H1 (cell line): ENCODE results near the gene RAPGEF6. TPM values are rescaled to one million over a fixed set of nuclear protein-coding genes. Genes with fewer than 3 reads are reported as not detected.

Experiments
- HDAC6 ChIP-seq: IDR thresholded peaks from one replicate; pipeline ENCODE4 v1.7.1; 2012; ENCODE audit warnings: low read depth, mild to moderate bottlenecking, inconsistent platforms, low read length, moderate library complexity
- NANOG ChIP-seq: IDR thresholded peaks from 2 replicates; pipeline ENCODE4 v1.6.1; 2011; ENCODE audit warnings: low read length, low read depth, mild to moderate bottlenecking, inconsistent platforms; ENCODE audit not compliant: insufficient read depth, poor library complexity, severe bottlenecking
- POU5F1 ChIP-seq: IDR thresholded peaks from 2 replicates; pipeline ENCODE4 v1.6.1; 2011; ENCODE audit warnings: low read depth, mild to moderate bottlenecking, low read length, moderate library complexity
- RAD21 ChIP-seq, 2 experiments: IDR thresholded peaks in 1 of 2; conservative IDR thresholded peaks in 1 of 2; 2 replicates each; pipeline ENCODE4 v1.6.1; 2011; ENCODE audit warnings: low read depth in 2 of 2, low read length in 2 of 2, improper control_type of control experiment in 1 of 2, inconsistent platforms in 1 of 2, mild to moderate bottlenecking in 1 of 2, moderate library complexity in 1 of 2
- RFX5 ChIP-seq: IDR thresholded peaks from 2 replicates; pipeline ENCODE4 v1.6.1; 2011; ENCODE audit warnings: low read depth, low read length, improper control_type of control experiment, borderline replicate concordance
- SRF ChIP-seq: IDR thresholded peaks from 2 replicates; pipeline ENCODE4 v1.6.1; 2011; ENCODE audit warnings: mild to moderate bottlenecking, low read depth, low read length, moderate library complexity
- polyA plus RNA-seq, 7 experiments: library from polyadenylated mRNA; depleted of rRNA in 3 of 7; stranded (reverse) in 5 of 7; unstranded in 2 of 7; fragments of >200 nt in 5 of 7; fragments of 200-250 nt in 2 of 7; gene quantifications; 1 replicate in 5 of 7; 2 replicates in 1 of 7; 4 replicates in 1 of 7; pipeline versions ENCODE4 v1.2.1 to v1.2.3, GENCODE V29; 2011 to 2013; ENCODE audit warnings: missing spikeins in 2 of 7, mixed read lengths in 2 of 7
- total RNA-seq: library from RNA; stranded (reverse); fragmentation: NEBNext Ultra II Directional; extraction: Animal tissue kit (Norgen Biotek cat#: 25700); gene quantifications from 2 replicates; pipeline ENCODE4 v1.2.1, GENCODE V29; 2021

Gene RAPGEF6
- total and polyA plus RNA-seq, 2 of the 8 experiments (the other 6 are each of a cell fraction or from before 2014, with no cell fraction given) = 4.8 to 20.0 TPM

GRCh38 chr5:131571669-131572168, 63.3 kb downstream of the RAPGEF6 start (continued):
- TF ChIP-seq NANOG (no peak), RAD21 (IDR thresholded peaks at IDR 0.05 in 1 of 2, conservative IDR thresholded peaks at IDR 0.05 in 1 of 2; ENCODE audit: low read depth in 2 of 2, low read length in 2 of 2) (no peak), SRF (no peak), POU5F1 (no peak), HDAC6 (no peak), RFX5 (no peak)
